A549 treated with RU486 at 1 μM for 4 hours (cell line): ENCODE results near the gene FEZF1. TPM values are rescaled to one million over a fixed set of nuclear protein-coding genes. Genes with fewer than 3 reads are reported as not detected.

ENCODE experiments used
- total RNA-seq: library from RNA; stranded (reverse); fragments of 200-300 nt; extraction: Qiagen RNA extraction; gene quantifications from 5 replicates; pipeline ENCODE4 v1.2.3, GENCODE V29; 2022; ENCODE audit warnings: low read depth

Gene FEZF1
- not detected in 5 replicates for total RNA-seq

DNA sequence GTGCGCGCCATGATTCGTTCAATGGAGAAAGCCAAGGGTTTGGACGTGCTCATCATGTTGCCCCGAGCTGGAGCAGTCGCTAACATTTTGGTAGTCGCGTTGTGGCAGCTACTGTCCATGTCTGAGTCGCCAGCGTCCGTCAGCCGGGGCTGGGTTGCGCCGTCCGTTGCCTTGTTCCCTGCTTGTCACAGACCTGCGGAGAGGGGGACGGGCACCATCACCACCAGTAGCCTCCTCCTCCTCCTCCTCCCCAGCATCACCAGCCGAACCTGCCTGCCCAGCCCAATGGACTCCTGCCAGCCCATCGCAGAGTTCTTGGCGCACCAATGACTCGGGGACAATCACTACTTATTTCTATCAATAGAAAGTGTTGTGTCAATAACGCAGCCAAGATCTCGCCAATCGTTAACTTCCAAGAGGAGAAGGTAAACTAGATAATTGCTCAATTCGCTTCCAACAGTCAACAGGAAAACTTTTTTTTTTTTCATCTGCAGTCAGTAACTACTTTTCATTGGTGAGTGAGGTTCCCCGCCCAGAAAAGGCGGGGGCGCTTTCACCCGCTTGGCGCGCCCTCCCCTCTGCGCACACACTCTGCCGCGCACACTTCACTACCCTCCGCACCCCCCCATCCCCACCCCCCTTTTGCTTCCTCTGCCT is at the start of gene FEZF1:
Gene FEZF1 (minus strand): TSS at position 432 of the 657 bp plus-strand sequence. CDS start 313 bp downstream, at position 119.

Other genes starting within 250 kb of the FEZF1 start
- 0.05 to 0.12 TPM (median 0.06 TPM) in 4 of 5 replicates, not detected in the other for gene AASS, start 160.5 kb downstream of the FEZF1 start, total RNA-seq